BE2C (cell line): Measurements from ENCODE around the gene HELB.

Source experiments
- DNase-seq: peaks from one replicate; pipeline ENCODE4 v3.0.0-alpha.2; 2020
- H3K27me3 ChIP-seq: fragments of 250-450 bp; sonication (Bioruptor Pico); 2 replicates; pipeline ENCODE4 v1.5.1; 2020; ENCODE audit warnings: mild to moderate bottlenecking
- H3K36me3 ChIP-seq: fragments of 250-450 bp; sonication (Bioruptor Pico); 2 replicates; pipeline ENCODE4 v1.5.1; 2020; ENCODE audit warnings: mild to moderate bottlenecking
- H3K4me1 ChIP-seq: fragments of 250-450 bp; sonication (Bioruptor Pico); 2 replicates; pipeline ENCODE4 v1.5.1; 2020
- H3K4me3 ChIP-seq: 2 replicates; pipeline ENCODE4 v1.5.1; 2011; ENCODE audit warnings: low read depth, low read length
- H3K9me3 ChIP-seq: fragments of 250-450 bp; sonication (Bioruptor Pico); 2 replicates; pipeline ENCODE4 v1.5.1; 2020
- TF ChIP-seq, protein P1 (sequence below): IDR thresholded peaks from 2 replicates; pipeline ENCODE4 v1.5.1; 2012; ENCODE audit warnings: mild to moderate bottlenecking, low read depth, low read length

The HELB gene

DNA sequence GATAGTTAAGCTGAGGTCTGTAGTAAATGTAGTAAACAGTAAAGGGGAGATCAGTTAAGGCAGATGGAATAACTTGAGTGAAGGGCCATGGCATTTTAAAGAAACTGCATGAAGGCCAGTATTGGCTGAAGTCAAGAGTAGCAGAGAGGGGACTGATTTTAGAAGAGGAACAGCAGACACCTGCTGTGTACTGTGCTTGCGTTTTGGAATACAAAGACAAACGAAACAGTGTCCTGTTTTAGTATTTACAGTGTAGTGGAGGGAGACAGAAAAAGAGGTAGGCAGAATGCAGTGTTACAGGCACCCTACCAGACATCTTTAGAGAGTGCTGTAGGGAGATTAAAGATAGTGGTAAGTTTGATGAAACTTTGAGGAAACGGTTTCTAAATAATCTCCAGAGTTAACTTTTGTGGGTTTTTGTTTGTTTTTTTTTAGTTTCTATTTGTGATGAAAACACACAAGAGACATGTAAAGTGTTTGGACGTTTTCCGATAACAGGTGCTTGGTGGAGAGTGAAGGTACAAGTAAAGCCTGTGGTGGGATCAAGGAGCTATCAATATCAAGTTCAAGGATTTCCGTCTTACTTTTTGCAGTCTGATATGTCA lies 2.1 kb downstream of the HELB start:
- Histone ChIP-seq H3K27me3 (peaks cover 4% of the 10 kb centered on the region; the same call in 1 of the 2 replicates), H3K36me3 (no peaks in the 10 kb centered on the region), H3K9me3 (no peaks in the 10 kb centered on the region), H3K4me1 (no peaks in the 10 kb centered on the region), H3K4me3 (no peak overlapping the region)
- no peak for DNase-seq
- TF ChIP-seq, protein P1, sequence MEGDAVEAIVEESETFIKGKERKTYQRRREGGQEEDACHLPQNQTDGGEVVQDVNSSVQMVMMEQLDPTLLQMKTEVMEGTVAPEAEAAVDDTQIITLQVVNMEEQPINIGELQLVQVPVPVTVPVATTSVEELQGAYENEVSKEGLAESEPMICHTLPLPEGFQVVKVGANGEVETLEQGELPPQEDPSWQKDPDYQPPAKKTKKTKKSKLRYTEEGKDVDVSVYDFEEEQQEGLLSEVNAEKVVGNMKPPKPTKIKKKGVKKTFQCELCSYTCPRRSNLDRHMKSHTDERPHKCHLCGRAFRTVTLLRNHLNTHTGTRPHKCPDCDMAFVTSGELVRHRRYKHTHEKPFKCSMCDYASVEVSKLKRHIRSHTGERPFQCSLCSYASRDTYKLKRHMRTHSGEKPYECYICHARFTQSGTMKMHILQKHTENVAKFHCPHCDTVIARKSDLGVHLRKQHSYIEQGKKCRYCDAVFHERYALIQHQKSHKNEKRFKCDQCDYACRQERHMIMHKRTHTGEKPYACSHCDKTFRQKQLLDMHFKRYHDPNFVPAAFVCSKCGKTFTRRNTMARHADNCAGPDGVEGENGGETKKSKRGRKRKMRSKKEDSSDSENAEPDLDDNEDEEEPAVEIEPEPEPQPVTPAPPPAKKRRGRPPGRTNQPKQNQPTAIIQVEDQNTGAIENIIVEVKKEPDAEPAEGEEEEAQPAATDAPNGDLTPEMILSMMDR, result no peak

- H3K36me3 ChIP-seq, result no peaks in the 10 kb centered on the region
- peaks cover 4% of the 10 kb centered on the region; the same call in 1 of the 2 replicates for H3K4me1 ChIP-seq
These were observed 7.3 kb downstream of the HELB start for GRCh38 chr12:66309606-66310005.

DNA sequence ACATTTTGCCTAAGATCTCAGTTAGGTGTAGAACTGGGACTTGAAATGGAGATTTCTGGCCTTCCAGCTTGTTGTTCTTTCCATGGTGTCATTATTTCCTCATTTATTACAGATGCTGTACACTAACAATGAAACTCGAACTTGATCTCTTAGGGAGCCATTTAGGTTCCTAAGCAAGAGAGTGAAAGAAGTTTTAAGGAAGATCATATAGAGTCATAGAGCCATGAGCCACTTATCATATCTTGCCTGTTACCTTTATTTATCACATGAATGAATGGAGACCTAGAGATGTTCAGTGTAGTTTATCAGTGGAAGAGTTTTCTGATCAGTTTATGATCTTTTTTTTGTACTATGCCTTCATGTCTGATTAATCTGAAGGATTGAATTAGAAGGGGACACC lies 9.9 kb downstream of the HELB start:
- H3K36me3 ChIP-seq, result no peaks in the 10 kb centered on the region; the same call in 1 of the 2 replicates
- no peaks in the 10 kb centered on the region for H3K27me3 ChIP-seq
- no peaks in the 10 kb centered on the region for H3K9me3 ChIP-seq
- no peak overlapping the region for H3K4me3 ChIP-seq
- TF ChIP-seq, protein P1, result no peak
- H3K4me1 ChIP-seq, result peaks cover 4% of the 10 kb centered on the region; the same call in 1 of the 2 replicates
- no peak for DNase-seq

More at GRCh38 chr12:66309606-66310005, 7.3 kb downstream of the HELB start:
- H3K4me3 ChIP-seq, result no peak overlapping the region
- TF ChIP-seq, protein P1, result no peak
- H3K9me3 ChIP-seq, result no peaks in the 10 kb centered on the region
- DNase-seq, result no peak
- no peaks in the 10 kb centered on the region for H3K27me3 ChIP-seq

GRCh38 chr12:66314278-66314677 lies 12.0 kb downstream of the HELB start:
- H3K4me3 ChIP-seq, result no peak overlapping the region
- peaks cover 4% of the 10 kb centered on the region; the same call in 1 of the 2 replicates for H3K4me1 ChIP-seq
- no peaks in the 10 kb centered on the region for H3K9me3 ChIP-seq
- TF ChIP-seq, protein P1, result no peak
- H3K36me3 ChIP-seq, result no peaks in the 10 kb centered on the region; the same call in 1 of the 2 replicates
- H3K27me3 ChIP-seq, result no peaks in the 10 kb centered on the region
- no peak for DNase-seq

DNA sequence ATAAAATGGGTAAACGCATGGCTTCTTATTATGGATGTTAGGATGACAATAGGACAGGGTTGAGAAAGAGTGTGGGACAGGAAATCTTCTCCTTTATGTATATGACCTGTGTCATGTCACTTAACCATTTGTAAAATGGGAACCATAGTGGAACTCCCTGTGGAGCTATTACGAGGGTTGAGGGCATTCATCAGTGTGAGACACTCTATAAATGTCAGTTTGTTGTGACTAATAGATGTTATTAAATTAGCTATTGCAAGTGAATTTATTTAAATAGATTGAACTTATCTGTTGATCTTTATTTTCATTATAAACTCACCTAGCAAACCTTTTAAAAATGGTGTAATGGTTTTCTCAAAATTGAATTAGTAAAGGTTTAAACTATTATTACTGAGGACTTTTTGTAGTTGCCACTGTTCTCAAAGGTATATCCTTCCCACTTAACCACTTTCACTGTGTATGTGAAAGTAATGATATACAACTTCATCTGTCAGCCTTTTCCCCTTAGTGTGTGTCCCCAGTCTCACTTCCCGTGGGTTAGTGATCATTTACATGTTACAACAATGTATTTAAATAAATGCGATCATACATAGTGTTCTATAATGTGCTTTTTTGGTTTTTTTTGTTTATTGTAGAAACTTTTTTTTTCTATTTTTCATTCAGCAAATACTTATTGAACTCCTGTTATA lies 17.1 kb downstream of the HELB start:
- H3K27me3 ChIP-seq, result no peaks in the 10 kb centered on the region
- H3K4me3 ChIP-seq, result no peak overlapping the region
- peaks cover 1% of the 10 kb centered on the region; the same call in 1 of the 2 replicates for H3K4me1 ChIP-seq
- no peaks in the 10 kb centered on the region; the same call in 1 of the 2 replicates for H3K36me3 ChIP-seq
- no peaks in the 10 kb centered on the region for H3K9me3 ChIP-seq
- no peak for DNase-seq
- TF ChIP-seq, protein P1, result no peak

DNA sequence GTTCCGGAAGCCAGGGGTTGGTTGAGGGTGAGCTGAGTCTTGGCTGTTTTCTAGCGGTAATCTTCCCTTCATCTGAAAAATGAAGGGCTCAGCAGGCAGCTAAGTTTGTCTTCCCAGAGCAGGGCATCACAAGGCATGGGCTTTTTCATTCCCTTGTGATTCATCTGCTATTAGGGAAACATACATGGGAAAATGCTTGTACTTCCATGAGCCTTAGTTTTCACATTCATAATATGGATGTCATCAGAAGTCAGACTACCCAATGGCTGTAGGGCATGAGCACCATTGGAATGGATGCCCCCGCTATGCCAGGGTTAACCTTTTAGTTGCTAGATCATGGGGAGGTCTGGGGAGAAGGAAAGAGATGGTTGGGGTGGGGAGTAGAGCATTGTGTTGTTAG lies 18.7 kb downstream of the HELB start:
- Histone ChIP-seq H3K9me3 (no peaks in the 10 kb centered on the region), H3K4me1 (no peaks in the 10 kb centered on the region; the same call in 1 of the 2 replicates), H3K4me3 (no peak overlapping the region), H3K27me3 (no peaks in the 10 kb centered on the region), H3K36me3 (no peaks in the 10 kb centered on the region; the same call in 1 of the 2 replicates)
- TF ChIP-seq, protein P1, result no peak
- no peak for DNase-seq
